ENCODE measurements around the gene C19orf67.

- TF ChIP-seq CTCF (IDR thresholded peaks at IDR 0.05) = no peak
- TF ChIP-seq POLR2A (IDR thresholded peaks at IDR 0.05) = no peak
Observed at GRCh38 chr19:14082675-14082960, 3.0 kb downstream of the C19orf67 start.
